GM23338 (cell line): Measurements from ENCODE around the gene ANP32A.

Experiments used
- CREB1 ChIP-seq: fragments of 250-450 bp; sonication (Bioruptor Pico); IDR thresholded peaks from 2 replicates; pipeline ENCODE4 v1.5.0; 2020; ENCODE audit warnings: low read depth, mild to moderate bottlenecking, moderate library complexity
- CTCF ChIP-seq, 2 experiments: fragments of 200-600 bp in 1 of 2; sonication (generic) in 1 of 2; conservative IDR thresholded peaks; 2 replicates each; pipeline versions ENCODE4 v1.5.1 to v1.6.1; 2016 to 2017; ENCODE audit warnings: antibody characterized with exemption in 2 of 2, low read depth in 2 of 2, mild to moderate bottlenecking in 2 of 2, moderate library complexity in 1 of 2
- ETS1 ChIP-seq: IDR thresholded peaks from 2 replicates; pipeline ENCODE4 v1.6.1; 2016; ENCODE audit warnings: antibody characterized with exemption
- EZH2 ChIP-seq: fragments of 200-600 bp; sonication (generic); IDR thresholded peaks from one replicate; pipeline ENCODE4 v1.8.0; 2017; ENCODE audit warnings: antibody characterized with exemption, mild to moderate bottlenecking, low read depth; ENCODE audit not compliant: unreplicated experiment
- EZH2phosphoT487 ChIP-seq: fragments of 200-600 bp; sonication (generic); IDR thresholded peaks from one replicate; pipeline ENCODE4 v1.8.1; 2018; ENCODE audit warnings: antibody characterized with exemption; ENCODE audit not compliant: unreplicated experiment
- JUNB ChIP-seq: IDR thresholded peaks from one replicate; pipeline ENCODE4 v1.6.1; 2016; ENCODE audit warnings: antibody characterized with exemption; ENCODE audit not compliant: unreplicated experiment
- NANOG ChIP-seq: IDR thresholded peaks from 2 replicates; pipeline ENCODE4 v1.6.1; 2016; ENCODE audit warnings: antibody characterized with exemption, borderline replicate concordance
- POLR2AphosphoS5 ChIP-seq: IDR thresholded peaks from 2 replicates; pipeline ENCODE4 v1.6.1; 2016; ENCODE audit warnings: antibody characterized with exemption, low read depth
- REST ChIP-seq: IDR thresholded peaks from one replicate; pipeline ENCODE4 v1.6.1; 2018; ENCODE audit warnings: antibody characterized with exemption; ENCODE audit not compliant: unreplicated experiment
- STAT1 ChIP-seq: IDR thresholded peaks from one replicate; pipeline ENCODE4 v1.6.1; 2016; ENCODE audit warnings: antibody characterized with exemption; ENCODE audit not compliant: unreplicated experiment
- ZNF114 ChIP-seq: fragments of 250-450 bp; sonication (Bioruptor Pico); IDR thresholded peaks from 2 replicates; pipeline ENCODE4 v1.5.0; 2020; ENCODE audit warnings: mild to moderate bottlenecking, moderate library complexity
- ZNF331 ChIP-seq: fragments of 250-450 bp; sonication (Bioruptor Pico); IDR thresholded peaks from 2 replicates; pipeline ENCODE4 v1.5.0; 2020; ENCODE audit warnings: low read depth, mild to moderate bottlenecking, moderate library complexity
- ZNF462 ChIP-seq: fragments of 250-450 bp; sonication (Bioruptor Pico); IDR thresholded peaks from 2 replicates; pipeline ENCODE4 v1.5.0; 2020; ENCODE audit warnings: mild to moderate bottlenecking, moderate library complexity

GRCh38 chr15:68816795-68817303 is 3.8 kb downstream of the ANP32A start:
- TF ChIP-seq CTCF (conservative IDR thresholded peaks at IDR 0.05; ENCODE audit: low read depth in 2 of 2) = no peak
- TF ChIP-seq REST = no peak
- TF ChIP-seq EZH2 = no peak
- TF ChIP-seq ZNF331 (CRISPR knock-in tag) = no peak
- TF ChIP-seq POLR2AphosphoS5 = no peak
- TF ChIP-seq JUNB = no peak
- TF ChIP-seq ZNF114 (CRISPR knock-in tag) = no peak
- TF ChIP-seq CREB1 (CRISPR knock-in tag) = no peak
- TF ChIP-seq NANOG = no peak
- TF ChIP-seq STAT1 = no peak
- no peak for TF ChIP-seq EZH2phosphoT487
- no peak for TF ChIP-seq ETS1
- no peak for TF ChIP-seq ZNF462 (CRISPR knock-in tag)
